Measurements from ENCODE around the gene FFAR1.

- TF ChIP-seq JUN (IDR thresholded peaks at IDR 0.05; ENCODE audit: borderline replicate concordance, insufficient read depth, insufficient read length, low read depth) (no peak), MAX (IDR thresholded peaks at IDR 0.05; ENCODE audit: insufficient read depth, insufficient read length) (no peak)
- TF ChIP-seq, protein P1, sequence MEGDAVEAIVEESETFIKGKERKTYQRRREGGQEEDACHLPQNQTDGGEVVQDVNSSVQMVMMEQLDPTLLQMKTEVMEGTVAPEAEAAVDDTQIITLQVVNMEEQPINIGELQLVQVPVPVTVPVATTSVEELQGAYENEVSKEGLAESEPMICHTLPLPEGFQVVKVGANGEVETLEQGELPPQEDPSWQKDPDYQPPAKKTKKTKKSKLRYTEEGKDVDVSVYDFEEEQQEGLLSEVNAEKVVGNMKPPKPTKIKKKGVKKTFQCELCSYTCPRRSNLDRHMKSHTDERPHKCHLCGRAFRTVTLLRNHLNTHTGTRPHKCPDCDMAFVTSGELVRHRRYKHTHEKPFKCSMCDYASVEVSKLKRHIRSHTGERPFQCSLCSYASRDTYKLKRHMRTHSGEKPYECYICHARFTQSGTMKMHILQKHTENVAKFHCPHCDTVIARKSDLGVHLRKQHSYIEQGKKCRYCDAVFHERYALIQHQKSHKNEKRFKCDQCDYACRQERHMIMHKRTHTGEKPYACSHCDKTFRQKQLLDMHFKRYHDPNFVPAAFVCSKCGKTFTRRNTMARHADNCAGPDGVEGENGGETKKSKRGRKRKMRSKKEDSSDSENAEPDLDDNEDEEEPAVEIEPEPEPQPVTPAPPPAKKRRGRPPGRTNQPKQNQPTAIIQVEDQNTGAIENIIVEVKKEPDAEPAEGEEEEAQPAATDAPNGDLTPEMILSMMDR (IDR thresholded peaks at IDR 0.05; ENCODE audit: extremely low read depth in 1 of 2, insufficient read depth in 1 of 2, low read depth in 1 of 2, low read length in 2 of 2), result no peak
Observed at GRCh38 chr19:35381318-35381717, 33.6 kb downstream of the FFAR1 start.
